Putamen (tissue), 1 donor: ENCODE data around the gene GFAP.

Experiments used
- DNase-seq: peaks from one replicate; pipeline ENCODE4 v3.0.0-alpha.2; 2016; ENCODE audit warnings: low spot score

GFAP gene

DNA sequence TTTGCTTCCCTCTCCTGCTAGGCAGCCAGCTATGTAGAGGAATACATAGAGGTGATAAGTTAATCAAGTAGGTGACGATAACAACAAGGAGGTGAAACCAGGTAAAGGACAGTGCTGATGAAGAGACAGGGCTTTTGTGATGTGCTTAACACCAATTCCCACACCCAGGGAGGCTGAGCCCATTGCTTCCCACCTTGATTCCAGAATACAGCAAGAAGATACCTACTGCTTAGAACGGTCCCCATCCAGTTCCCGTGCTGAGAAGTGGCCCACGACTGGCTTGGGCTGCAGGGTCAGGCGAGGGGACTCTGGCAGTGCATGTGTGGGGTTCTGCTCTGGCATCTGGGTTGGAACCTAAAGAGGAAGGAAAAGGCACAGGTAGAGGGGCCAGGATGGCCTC, 16.1 kb upstream of the GFAP start:
- no peak for DNase-seq

DNA sequence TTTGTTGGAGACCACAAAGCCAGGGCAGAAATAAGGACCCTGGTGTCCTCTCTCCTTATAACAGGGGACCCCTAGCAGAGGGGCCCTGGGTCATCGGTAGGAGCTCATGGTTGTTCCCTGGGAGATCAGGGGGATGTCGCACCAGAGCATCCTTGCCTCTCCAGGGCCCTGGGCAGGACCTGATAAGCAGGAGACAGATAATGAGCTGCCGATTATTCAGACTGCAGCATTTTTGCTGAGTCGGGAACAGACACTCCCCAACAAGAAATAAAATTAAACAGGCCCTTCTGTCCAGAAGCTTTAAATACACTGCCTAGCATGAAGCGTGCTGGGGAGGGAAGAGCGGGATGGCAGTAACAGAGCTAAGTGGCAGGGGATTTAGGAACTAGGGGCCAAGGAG, 15.4 kb upstream of the GFAP start:
- DNase-seq, result no peak

DNA sequence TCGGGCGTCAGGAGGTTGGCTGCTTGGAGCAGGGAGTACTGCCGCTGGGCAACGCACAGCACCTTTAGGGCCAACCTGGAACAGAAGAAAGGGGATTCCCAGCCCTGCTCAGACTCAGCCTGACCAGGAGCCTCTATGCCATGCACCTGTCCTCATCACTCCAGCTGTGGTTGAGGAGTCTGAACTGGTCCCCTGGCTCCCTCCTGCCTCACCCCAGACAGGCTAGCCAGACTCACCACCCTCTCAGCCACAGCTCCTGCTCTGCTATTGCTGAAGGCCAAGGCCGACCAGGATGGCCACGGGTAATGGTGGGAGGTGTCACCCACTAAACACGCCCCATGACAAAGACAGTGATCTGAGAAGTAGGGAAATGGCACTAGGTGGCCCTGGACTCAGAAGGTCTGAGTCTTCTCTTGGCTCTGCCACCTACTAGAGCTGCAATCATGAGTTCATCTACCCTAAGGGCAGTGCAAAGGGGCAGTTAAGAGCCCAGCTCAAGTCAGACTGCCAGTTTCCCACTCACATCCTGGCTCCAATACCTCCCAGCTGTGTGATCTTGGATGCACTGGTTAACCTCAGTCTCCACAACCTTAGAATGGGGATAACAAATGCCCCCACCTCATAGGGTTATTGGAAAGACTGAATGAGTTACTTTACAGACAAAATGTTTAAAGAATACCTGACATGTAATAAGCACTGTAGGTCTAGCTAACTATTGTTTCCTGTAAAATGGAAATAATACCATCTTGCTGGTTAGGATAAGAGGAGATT, 13.8 kb upstream of the GFAP start:
- no peak for DNase-seq

GRCh38 chr17:44928136-44928535, 12.8 kb upstream of the GFAP start:
- DNase-seq, result no peak

DNA sequence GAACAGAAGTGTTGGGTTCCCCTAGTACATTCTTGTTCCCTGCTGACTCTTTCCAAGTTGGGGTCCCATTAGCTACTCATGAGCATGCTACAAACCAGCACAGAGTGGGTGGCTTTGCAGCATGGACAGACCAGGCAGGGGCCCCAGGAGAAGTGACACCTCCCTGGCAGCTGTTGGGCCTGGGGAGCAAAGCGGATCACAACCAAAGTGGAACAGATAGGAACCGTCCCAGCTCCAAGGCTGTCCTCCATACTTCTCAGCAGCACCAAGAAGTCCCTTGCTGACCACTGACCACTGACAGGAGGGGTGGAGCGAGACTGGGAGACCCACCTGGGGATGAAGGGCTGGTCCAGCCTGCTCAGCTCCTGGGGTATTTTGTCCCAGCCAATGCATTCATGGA, 12.4 kb upstream of the GFAP start:
- DNase-seq, result no peak

DNA sequence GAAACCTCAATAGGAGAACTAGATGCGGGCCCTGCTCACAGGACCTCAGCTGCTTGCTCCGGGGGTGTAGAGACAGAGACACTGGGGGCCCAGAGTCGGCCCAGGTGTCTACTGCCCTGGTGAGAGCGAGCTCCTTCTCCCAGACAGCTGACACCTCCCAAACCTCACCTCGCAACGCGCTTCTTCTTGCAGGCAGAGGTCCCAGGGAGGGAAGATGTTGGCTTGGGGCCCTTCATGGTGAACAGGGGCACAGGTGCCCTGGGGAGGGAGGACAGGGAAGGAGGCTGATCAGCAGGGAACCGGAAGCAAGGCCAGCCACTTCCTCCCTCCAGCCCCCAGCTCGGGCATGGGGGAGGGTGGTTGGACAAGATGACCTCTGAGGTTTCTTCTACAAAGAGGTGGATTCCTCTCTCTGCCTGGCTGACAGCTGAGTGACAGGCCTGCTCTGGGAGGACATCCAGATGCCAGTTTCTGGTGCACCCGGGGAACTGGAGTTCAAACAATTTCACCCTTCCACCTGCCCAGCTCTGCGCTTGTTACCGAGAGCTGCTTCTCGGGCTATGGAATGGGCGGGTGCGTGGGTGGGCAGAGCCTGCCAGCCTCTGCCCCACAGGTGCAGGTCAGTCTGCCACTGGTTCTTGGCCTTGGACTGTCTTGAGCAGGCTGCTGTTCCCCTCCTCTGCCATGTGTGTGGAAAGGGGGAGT, 11.7 kb upstream of the GFAP start:
- no peak for DNase-seq

GRCh38 chr17:44925731-44926697, 10.7 kb upstream of the GFAP start:
- DNase-seq, result no peak

- no peak for DNase-seq
Measured at GRCh38 chr17:44924107-44924544, 8.8 kb upstream of the GFAP start.

- DNase-seq, result no peak
Measured at GRCh38 chr17:44922746-44923470, 7.6 kb upstream of the GFAP start.

GRCh38 chr17:44922136-44922535, 6.8 kb upstream of the GFAP start:
- DNase-seq, result no peak

- no peak for DNase-seq
Measured at GRCh38 chr17:44921122-44921882, 6.0 kb upstream of the GFAP start.

- DNase-seq, result no peak
Measured at GRCh38 chr17:44920565-44920940, 5.3 kb upstream of the GFAP start.

DNA sequence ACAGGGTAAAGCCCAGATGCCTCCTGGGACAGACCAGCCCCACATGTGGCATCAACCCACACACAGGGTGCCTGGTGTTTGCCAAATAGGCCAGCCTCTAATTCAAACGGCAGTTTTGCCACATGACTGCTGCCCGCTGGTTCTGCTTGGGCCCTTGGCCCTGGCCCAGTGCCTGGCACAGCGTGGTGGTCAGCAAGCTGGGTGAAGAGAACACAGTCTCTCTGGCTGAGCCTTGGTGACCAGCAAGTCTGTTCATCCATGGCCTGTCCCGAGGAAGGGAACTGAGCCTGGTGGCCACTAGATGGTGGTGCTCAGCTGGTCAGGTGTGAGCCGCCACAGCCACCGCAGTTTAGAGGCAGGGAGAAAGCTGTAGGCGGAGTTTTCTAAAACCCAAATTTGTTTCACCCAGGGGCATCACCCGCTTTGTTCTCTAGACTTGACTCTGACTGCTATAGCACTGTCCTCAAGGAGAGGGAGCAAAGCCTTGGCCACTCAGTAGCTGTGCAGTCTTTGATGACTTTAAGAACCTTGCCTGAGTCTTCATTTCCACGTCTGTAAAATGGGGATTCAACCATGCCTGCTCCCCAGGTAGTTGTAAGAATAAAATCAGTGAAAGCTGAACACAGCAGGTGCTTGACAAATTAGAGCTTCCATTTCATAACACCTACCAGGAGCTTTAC, 4.7 kb upstream of the GFAP start:
- peak; percentile 63 for DNase-seq

DNA sequence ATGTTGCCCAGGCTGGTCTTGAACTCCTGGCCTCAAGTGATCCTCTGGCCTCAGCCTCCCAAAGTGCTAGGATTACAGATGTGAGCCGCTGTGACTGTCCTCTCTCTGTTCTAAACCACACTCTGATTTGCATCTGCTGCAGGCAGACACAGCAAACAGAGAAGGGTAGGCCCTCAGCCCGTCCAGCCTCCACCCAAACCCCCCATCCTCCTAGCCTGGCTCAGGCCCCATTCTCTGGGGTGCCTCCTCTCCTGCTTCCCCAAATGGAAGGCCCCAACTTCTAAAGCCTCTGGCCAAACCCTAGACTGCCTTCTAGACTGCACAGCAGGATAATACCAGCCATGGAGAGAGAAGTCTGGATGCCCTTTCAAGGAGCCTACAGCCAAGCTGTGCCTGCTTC, 4.1 kb upstream of the GFAP start:
- no peak for DNase-seq

GRCh38 chr17:44918006-44918405, 2.7 kb upstream of the GFAP start:
- DNase-seq, result no peak

GRCh38 chr17:44917456-44917855, 2.2 kb upstream of the GFAP start:
- no peak for DNase-seq

DNA sequence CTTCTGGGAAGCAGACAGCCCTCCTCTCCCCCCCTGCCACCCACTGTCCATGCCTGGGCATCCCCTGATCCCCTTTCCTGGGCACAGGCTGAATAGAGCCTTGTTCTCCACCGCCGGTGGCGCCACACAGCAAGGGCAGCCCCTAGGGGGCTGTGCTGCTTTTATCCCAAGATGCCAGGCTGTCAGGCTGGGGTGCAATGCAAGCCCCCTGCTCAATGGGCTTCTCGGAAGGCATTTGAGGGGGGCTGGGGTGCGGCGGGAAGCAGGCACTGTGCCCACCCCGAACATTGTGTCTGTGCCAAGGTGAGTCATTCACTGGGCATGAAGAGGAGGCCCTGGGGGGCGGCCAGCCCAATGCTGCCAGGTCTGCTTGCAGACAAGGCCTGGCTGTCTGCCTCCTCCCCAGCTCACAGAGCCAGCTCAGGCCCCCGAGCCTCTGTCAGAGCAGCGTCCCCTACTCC, 1.5 kb upstream of the GFAP start:
- DNase-seq, result peak; percentile 68

DNA sequence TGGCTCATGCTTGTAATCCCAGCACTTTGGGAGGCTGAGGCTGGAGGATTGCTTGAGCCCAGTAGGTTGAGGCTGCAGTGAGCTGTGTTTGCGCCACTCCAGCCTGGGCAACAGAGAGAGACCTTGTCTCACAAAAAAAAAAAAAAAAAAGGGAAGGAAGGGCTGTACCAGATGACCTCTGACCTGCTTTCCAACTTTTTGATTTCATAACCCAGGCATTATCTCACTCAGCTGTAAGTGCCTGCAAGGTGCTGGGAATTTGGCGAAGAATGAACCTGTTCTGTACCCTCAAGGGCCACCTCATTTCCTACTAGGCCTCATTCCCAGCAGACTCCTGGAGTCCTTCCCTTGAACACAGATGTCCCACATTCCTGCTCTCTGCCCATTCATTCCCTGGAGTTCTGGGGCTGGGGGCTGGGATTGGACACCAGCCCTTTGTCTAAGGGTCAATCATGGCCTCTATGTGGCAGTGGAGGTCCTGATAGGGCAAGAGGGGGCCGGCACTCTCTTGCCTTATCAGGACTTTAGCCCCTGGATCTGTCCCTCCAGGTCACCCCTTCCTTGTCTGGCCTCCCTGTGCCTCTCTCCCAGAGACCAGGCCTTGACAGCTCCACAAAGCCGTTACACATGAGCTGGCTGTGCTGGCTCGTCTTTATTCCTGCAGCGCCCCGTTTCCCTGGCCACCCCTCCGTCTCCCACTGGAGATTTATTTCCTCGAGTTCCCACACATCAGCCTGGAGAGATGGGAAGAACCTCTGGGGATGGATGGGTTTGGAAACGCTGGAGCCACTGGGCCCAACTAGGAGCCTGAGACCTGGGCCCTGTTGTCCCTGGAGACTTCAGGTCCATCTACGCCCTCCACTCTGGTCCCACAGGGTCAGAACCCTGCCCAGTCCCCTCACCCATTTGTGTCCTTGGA, 821 bp upstream of the GFAP start:
- no peak for DNase-seq

- DNase-seq, result no peak
Measured at GRCh38 chr17:44914698-44915271, 515 bp downstream of the GFAP start.
